H1 (cell line): ENCODE measurements around the gene RHOB. TPM values are rescaled to one million over a fixed set of nuclear protein-coding genes. Genes with fewer than 3 reads are reported as not detected.

ENCODE experiments used
- CTCF ChIA-PET: fragments of 300-600 bp; sonication (Branson Sonifier 250); formaldehyde crosslinking; loops from one replicate; lab custom pipeline; 2021; ENCODE audit not compliant: partially characterized antibody; lab: Charles Lee
- POLR2A ChIA-PET: fragments of 300-600 bp; sonication (Branson Sonifier 250); formaldehyde crosslinking; loops from one replicate; lab custom pipeline; 2021; ENCODE audit warnings: inconsistent platforms; ENCODE audit not compliant: partially characterized antibody; lab: Charles Lee
- DNase-seq, 2 experiments: peaks; one replicate each; pipeline versions ENCODE4 v3.0.0 to v3.0.0-alpha.2; 2010 to 2022; ENCODE audit warnings: low spot score in 2 of 2, low read depth in 1 of 2, mixed read lengths in 1 of 2
- FAIRE-seq: peaks from 2 replicates; lab custom pipeline; 2011; peaks lifted over from hg19 to GRCh38; lab: Jason Lieb, UNC
- H2AFZ ChIP-seq: 2 replicates; pipeline ENCODE4 v1.8.1; 2012; ENCODE audit warnings: low read length, inconsistent platforms
- H2AK5ac ChIP-seq: 2 replicates; pipeline ENCODE4 v1.6.1; 2013; ENCODE audit warnings: low read depth, low read length
- H2BK120ac ChIP-seq: replicated peaks from 2 replicates; pipeline ENCODE3; 2013; ENCODE audit warnings: low read depth, low read length, inconsistent platforms
- H2BK12ac ChIP-seq: 2 replicates; pipeline ENCODE4 v1.6.1; 2013; ENCODE audit warnings: low read depth, low read length
- H2BK15ac ChIP-seq: 2 replicates; pipeline ENCODE4 v1.6.1; 2013; ENCODE audit warnings: low read length
- H2BK20ac ChIP-seq: 2 replicates; pipeline ENCODE4 v1.6.1; 2013; ENCODE audit warnings: low read length
- H2BK5ac ChIP-seq: 2 replicates; pipeline ENCODE4 v1.6.1; 2013; ENCODE audit warnings: low read depth, low read length
- H3K14ac ChIP-seq: 2 replicates; pipeline ENCODE4 v1.6.1; 2013; ENCODE audit warnings: inconsistent platforms; ENCODE audit not compliant: insufficient read length
- H3K18ac ChIP-seq: 2 replicates; pipeline ENCODE4 v1.6.1; 2013; ENCODE audit warnings: low read length; ENCODE audit errors: extremely low read depth
- H3K23ac ChIP-seq: 2 replicates; pipeline ENCODE4 v1.6.1; 2013; ENCODE audit warnings: inconsistent platforms; ENCODE audit not compliant: insufficient read length
- H3K23me2 ChIP-seq: 2 replicates; pipeline ENCODE4 v1.6.1; 2013; ENCODE audit warnings: low read depth, low read length
- H3K27ac ChIP-seq: 2 replicates; pipeline ENCODE4 v1.6.1; 2011; ENCODE audit warnings: low read depth, low read length, inconsistent platforms
- H3K27me3 ChIP-seq, 4 experiments: replicated peaks in 1 of 4; 1 replicate in 1 of 4; 2 replicates in 3 of 4; pipeline versions ENCODE4 v1.6.1 to v1.8.1; 2011 to 2013; ENCODE audit warnings: low read length in 3 of 4, mild to moderate bottlenecking in 3 of 4, inconsistent platforms in 2 of 4, mixed read lengths in 2 of 4, moderate library complexity in 1 of 4; ENCODE audit not compliant: control insufficient read depth in 3 of 4, insufficient read depth in 3 of 4; ENCODE audit errors: extremely low read depth in 1 of 4
- H3K36me3 ChIP-seq, 4 experiments: 2 replicates each; pipeline versions ENCODE4 v1.6.1 to v1.8.1; 2011 to 2013; ENCODE audit warnings: mild to moderate bottlenecking in 4 of 4, low read length in 3 of 4, moderate library complexity in 2 of 4, control low read depth in 1 of 4, inconsistent platforms in 1 of 4; ENCODE audit not compliant: insufficient read depth in 4 of 4, control insufficient read depth in 2 of 4
- H3K4ac ChIP-seq: replicated peaks from 2 replicates; pipeline ENCODE3; 2013; ENCODE audit warnings: low read length, low read depth, mixed read lengths, inconsistent platforms; ENCODE audit not compliant: insufficient read length
- H3K4me1 ChIP-seq, 4 experiments: replicated peaks in 1 of 4; 1 replicate in 1 of 4; 2 replicates in 3 of 4; pipeline versions ENCODE4 v1.6.1 to v1.8.1; 2011 to 2013; ENCODE audit warnings: low read length in 3 of 4, inconsistent platforms in 2 of 4, mixed read lengths in 1 of 4; ENCODE audit not compliant: insufficient read depth in 4 of 4, control insufficient read depth in 3 of 4
- H3K4me2 ChIP-seq, 2 experiments: 2 replicates each; pipeline versions ENCODE4 v1.6.1 to v1.8.1; 2011 to 2013; ENCODE audit warnings: low read depth in 2 of 2, low read length in 2 of 2, control low read depth in 1 of 2, inconsistent platforms in 1 of 2, mild to moderate bottlenecking in 1 of 2; ENCODE audit not compliant: insufficient read depth in 1 of 2
- H3K4me3 ChIP-seq, 4 experiments: fragments of 200-600, 300-600 bp in 1 of 4; sonication (generic), shearing (Covaris generic), sonication (Bioruptor Twin) in 1 of 4; 2 replicates each; pipeline versions ENCODE4 v1.5.1 to v1.8.1; 2011 to 2016; ENCODE audit warnings: low read length in 4 of 4, low read depth in 3 of 4, control low read depth in 2 of 4, inconsistent platforms in 2 of 4, mild to moderate bottlenecking in 2 of 4, mixed read lengths in 1 of 4, moderate library complexity in 1 of 4; ENCODE audit not compliant: insufficient read depth in 2 of 4; ENCODE audit errors: extremely low read depth in 1 of 4
- H3K56ac ChIP-seq: replicated peaks from 2 replicates; pipeline ENCODE3; 2013; ENCODE audit warnings: low read depth, mild to moderate bottlenecking, mixed read lengths, low read length, inconsistent platforms; ENCODE audit not compliant: insufficient read length
- H3K79me1 ChIP-seq: 2 replicates; pipeline ENCODE4 v1.6.1; 2013; ENCODE audit warnings: low read depth, low read length, control low read depth
- H3K79me2 ChIP-seq, 2 experiments: 2 replicates each; pipeline versions ENCODE4 v1.6.1 to v1.8.1; 2012 to 2013; ENCODE audit warnings: low read length in 2 of 2, mild to moderate bottlenecking in 2 of 2, inconsistent platforms in 1 of 2; ENCODE audit not compliant: insufficient read depth in 2 of 2, control insufficient read depth in 1 of 2
- H3K9ac ChIP-seq, 4 experiments: replicated peaks in 1 of 4; 1 replicate in 1 of 4; 2 replicates in 3 of 4; pipeline versions ENCODE4 v1.6.1 to v1.8.1; 2011 to 2013; ENCODE audit warnings: low read depth in 3 of 4, low read length in 3 of 4, control low read depth in 2 of 4, mild to moderate bottlenecking in 2 of 4, moderate library complexity in 2 of 4, inconsistent platforms in 1 of 4; ENCODE audit errors: extremely low read depth in 1 of 4
- H3K9me3 ChIP-seq, 2 experiments: 2 replicates each; pipeline versions ENCODE4 v1.6.1 to v1.8.1; 2012 to 2013; ENCODE audit warnings: mild to moderate bottlenecking in 2 of 2, moderate library complexity in 2 of 2, control low read depth in 1 of 2, inconsistent platforms in 1 of 2, low read depth in 1 of 2, low read length in 1 of 2, mixed read lengths in 1 of 2; ENCODE audit not compliant: insufficient read depth in 2 of 2
- H4K20me1 ChIP-seq, 2 experiments: replicated peaks in 1 of 2; 2 replicates each; pipeline versions ENCODE3 to v1.8.1; 2011 to 2013; ENCODE audit warnings: inconsistent platforms in 2 of 2, low read length in 2 of 2, mild to moderate bottlenecking in 1 of 2; ENCODE audit not compliant: insufficient read depth in 2 of 2, control insufficient read depth in 1 of 2
- H4K5ac ChIP-seq: 2 replicates; pipeline ENCODE4 v1.6.1; 2013; ENCODE audit warnings: low read length, low read depth, mixed read lengths, inconsistent platforms; ENCODE audit not compliant: insufficient read length
- H4K8ac ChIP-seq: 2 replicates; pipeline ENCODE4 v1.8.0; 2013; ENCODE audit warnings: mild to moderate bottlenecking, moderate library complexity, low read length, inconsistent platforms; ENCODE audit not compliant: insufficient read depth; ENCODE audit errors: extremely low read depth
- H4K91ac ChIP-seq: replicated peaks from 2 replicates; pipeline ENCODE3; 2013; ENCODE audit warnings: low read length, mixed read lengths, inconsistent platforms; ENCODE audit not compliant: insufficient read length
- CBX8 ChIP-seq: fragments of 300-800, 300-1000 bp; sonication (generic); IDR thresholded peaks from 2 replicates; pipeline ENCODE4 v1.7.1; 2016; ENCODE audit warnings: low read depth, low read length, borderline replicate concordance
- CREB1 ChIP-seq: IDR thresholded peaks from 2 replicates; pipeline ENCODE4 v1.6.1; 2012; ENCODE audit warnings: inconsistent platforms
- CTBP2 ChIP-seq: IDR thresholded peaks from 2 replicates; pipeline ENCODE4 v1.7.0; 2011; ENCODE audit warnings: borderline replicate concordance, mild to moderate bottlenecking, moderate library complexity, mixed read lengths, low read length; ENCODE audit not compliant: insufficient read depth, insufficient read length
- EZH2 ChIP-seq: fragments of 200-600 bp; sonication (generic); IDR thresholded peaks from 2 replicates; pipeline ENCODE4 v1.7.1; 2012; ENCODE audit warnings: low read depth, mild to moderate bottlenecking, moderate library complexity, low read length, inconsistent platforms; ENCODE audit not compliant: severe bottlenecking
- GTF2F1 ChIP-seq: IDR thresholded peaks from 2 replicates; pipeline ENCODE4 v1.6.1; 2012; ENCODE audit warnings: low read depth, low read length, improper control_type of control experiment, borderline replicate concordance
- HDAC6 ChIP-seq: IDR thresholded peaks from one replicate; pipeline ENCODE4 v1.7.1; 2012; ENCODE audit warnings: low read depth, mild to moderate bottlenecking, inconsistent platforms, low read length, moderate library complexity
- KDM5A ChIP-seq: fragments of 200-600 bp; IDR thresholded peaks from 2 replicates; pipeline ENCODE4 v1.7.1; 2012; ENCODE audit warnings: mild to moderate bottlenecking, low read length, inconsistent platforms, mixed read lengths
- PHF8 ChIP-seq: fragments of 200-600 bp; sonication (generic); conservative IDR thresholded peaks from 2 replicates; pipeline ENCODE4 v1.7.1; 2012; ENCODE audit warnings: low read depth, mild to moderate bottlenecking, inconsistent platforms, low read length, moderate library complexity
- SIX5 ChIP-seq: IDR thresholded peaks from 2 replicates; pipeline ENCODE4 v1.6.1; 2011; ENCODE audit warnings: mild to moderate bottlenecking, low read depth, low read length
- SP1 ChIP-seq: IDR thresholded peaks from 2 replicates; pipeline ENCODE4 v1.6.1; 2011; ENCODE audit warnings: low read depth, low read length
- YY1 ChIP-seq: IDR thresholded peaks from 2 replicates; pipeline ENCODE4 v1.6.1; 2011; ENCODE audit warnings: low read depth, mild to moderate bottlenecking, low read length
- WGBS, 2 experiments: shearing (Covaris generic) in 1 of 2; methylation state at CpG; one replicate each; pipeline versions ENCODE4 v1.1.6 to v1.1.7; 2013 to 2015; ENCODE audit warnings: low lambda C conversion rate in 2 of 2, mixed read lengths in 2 of 2, inconsistent platforms in 1 of 2, low coverage in 1 of 2, missing lambda C conversion rate in 1 of 2; ENCODE audit not compliant: insufficient replicate concordance in 2 of 2, insufficient coverage in 1 of 2, insufficient read length in 1 of 2; ENCODE audit errors: extremely low coverage in 1 of 2, missing lambda C conversion rate in 1 of 2; 5-methylcytosine and 5-hydroxymethylcytosine counted together
- polyA plus RNA-seq, 7 experiments: library from polyadenylated mRNA; depleted of rRNA in 3 of 7; stranded (reverse) in 5 of 7; unstranded in 2 of 7; fragments of >200 nt in 5 of 7; fragments of 200-250 nt in 2 of 7; gene quantifications; 1 replicate in 5 of 7; 2 replicates in 1 of 7; 4 replicates in 1 of 7; pipeline versions ENCODE4 v1.2.1 to v1.2.3, GENCODE V29; 2011 to 2013; ENCODE audit warnings: missing spikeins in 2 of 7, mixed read lengths in 2 of 7
- total RNA-seq: library from RNA; stranded (reverse); fragmentation: NEBNext Ultra II Directional; extraction: Animal tissue kit (Norgen Biotek cat#: 25700); gene quantifications from 2 replicates; pipeline ENCODE4 v1.2.1, GENCODE V29; 2021

The RHOB gene
- total and polyA plus RNA-seq, 2 of the 8 experiments (the other 6 are each of a cell fraction or from before 2014, with no cell fraction given): 9.3 to 9.5 TPM

- H2BK15ac ChIP-seq: no peak overlapping the region
- H3K9me3 ChIP-seq: no peaks in the 10 kb centered on the region
- H2BK5ac ChIP-seq: no peak overlapping the region
- WGBS, 2 experiments: 94% methylated on average over 7 of the region's 7 CpGs; no CpG with 5 or more reads in 1 of the 2 experiments
- no peak for TF ChIP-seq EZH2
- TF ChIP-seq SP1: no peak
- TF ChIP-seq YY1: no peak
- no peak for TF ChIP-seq CTBP2
- TF ChIP-seq KDM5A: no peak
- no peak for TF ChIP-seq GTF2F1
- TF ChIP-seq HDAC6: no peak
- TF ChIP-seq CBX8: no peak
- no peak for TF ChIP-seq CREB1
- TF ChIP-seq PHF8: no peak
- no peak for TF ChIP-seq SIX5
- H4K20me1 ChIP-seq: no peaks in the 10 kb centered on the region
- no peak overlapping the region for H3K27ac ChIP-seq
- no peaks in the 10 kb centered on the region for H3K79me1 ChIP-seq
- FAIRE-seq (no peak), DNase-seq (no peak)
- H4K8ac ChIP-seq: no peak overlapping the region
- H3K9ac ChIP-seq: no peak overlapping the region
- no peak overlapping the region for H2BK12ac ChIP-seq
- peaks cover 0 to 4% (median under 1%) of the 10 kb centered on the region in 4 experiments; a peak in 2 of 7 replicates for H3K4me1 ChIP-seq
- no peaks in the 10 kb centered on the region for H3K27me3 ChIP-seq
- CTCF ChIA-PET: interaction anchor here (0.6 to 25.0 kb wide), 25 partner anchors 12 to 896 kb away, joined by 3 to 404 read pairs (median 4); partner anchors contain the start of genes HS1BP3 and RHOB
- H3K4me3 ChIP-seq: no peak overlapping the region
- H3K4ac ChIP-seq: no peak overlapping the region
- no peak overlapping the region for H2BK20ac ChIP-seq
- H2BK120ac ChIP-seq: no peak overlapping the region
- H3K4me2 ChIP-seq: no peak overlapping the region
- no peaks in the 10 kb centered on the region for H3K79me2 ChIP-seq
- H3K23me2 ChIP-seq: no peaks in the 10 kb centered on the region
- H4K91ac ChIP-seq: no peak overlapping the region
- H3K23ac ChIP-seq: no peak overlapping the region
- H4K5ac ChIP-seq: no peak overlapping the region
- H3K36me3 ChIP-seq: no peaks in the 10 kb centered on the region
- H2AK5ac ChIP-seq: no peak overlapping the region
- POLR2A ChIA-PET: interaction anchor here (3.0 kb wide), 1 partner anchor 25 kb away, joined by 12 read pairs; the partner anchor contains the start of gene RHOB
- H3K18ac ChIP-seq: no peak overlapping the region
- no peak overlapping the region for H3K56ac ChIP-seq
- no peak overlapping the region for H2AFZ ChIP-seq
- H3K14ac ChIP-seq: no peak overlapping the region
Measured at GRCh38 chr2:20421988-20422370, 24.9 kb upstream of the RHOB start.
